Measurements from ENCODE around the gene PNPLA7. TPM values are rescaled to one million over a fixed set of nuclear protein-coding genes. Genes with fewer than 3 reads are reported as not detected.

PNPLA7 gene
- total RNA-seq, 1 experiment from 2014 or later: 1.8 TPM

- H3K27me3 ChIP-seq (ENCODE audit: insufficient read depth, low read length): no peaks in the 10 kb centered on the region
- no peaks in the 10 kb centered on the region for H3K9me2 ChIP-seq (ENCODE audit: insufficient read depth)
- no peaks in the 10 kb centered on the region for H3K9me3 ChIP-seq (ENCODE audit: control insufficient read depth in 1 of 2, insufficient read depth in 1 of 2, low read depth in 1 of 2, low read length in 2 of 2)
- H3K79me2 ChIP-seq (ENCODE audit: insufficient read depth, low read length): peaks cover 74% of the 10 kb centered on the region
- BruUV-seq (replicated peaks): no TSS peak
- DNase-seq (ENCODE audit: low read depth, low spot score) (no peak), ATAC-seq (no peak)
- no peak overlapping the region for H2AFZ ChIP-seq (ENCODE audit: low read depth, low read length, poor library complexity, severe bottlenecking)
- H3K27ac ChIP-seq (ENCODE audit: low read depth, low read length): no peak overlapping the region
- peaks cover 6 to 13% of the 10 kb centered on the region in 2 experiments; a peak in 3 of 4 replicates for H3K4me1 ChIP-seq (ENCODE audit: control insufficient read depth in 1 of 2, insufficient read depth in 2 of 2, low read length in 2 of 2)
- H3K36me3 ChIP-seq (ENCODE audit: control insufficient read depth in 1 of 2, insufficient read depth in 2 of 2, low read length in 2 of 2): peaks cover 19 to 45% of the 10 kb centered on the region in 2 experiments
- H4K20me1 ChIP-seq (ENCODE audit: insufficient read depth): no peaks in the 10 kb centered on the region
- no peak for TF ChIP-seq RAD21 (IDR thresholded peaks at IDR 0.05; ENCODE audit: low read depth)
- no peak for TF ChIP-seq ELF1 (IDR thresholded peaks at IDR 0.05; ENCODE audit: borderline replicate concordance, low read depth)
- no peak for TF ChIP-seq CTCF (IDR thresholded peaks at IDR 0.05 in 2 of 3, conservative IDR thresholded peaks at IDR 0.05 in 1 of 3; ENCODE audit: borderline replicate concordance in 1 of 3, insufficient read depth in 1 of 3, low read depth in 2 of 3, low read length in 2 of 3)
- ChIA-PET RAD21 (ENCODE audit: low non-redundant PET in 1 of 2, low total read pairs in 2 of 2, uncharacterized antibody in 2 of 2, unreplicated experiment in 2 of 2) (no interaction called here), POLR2A (interaction anchor here (0.6 kb wide), 1 partner anchor 158 kb away, joined by 3 read pairs; no protein-coding TSS in a partner anchor), CTCF (no interaction called here)
- no peak overlapping the region for H3K4me3 ChIP-seq (replicated peaks in 1 of 2; ENCODE audit: low read depth in 1 of 2, low read length in 2 of 2)
- intact Hi-C loops (cut with micrococcal nuclease): no loop called here
- no peak overlapping the region for H3K9ac ChIP-seq (ENCODE audit: low read length)
- no peak overlapping the region for H3K4me2 ChIP-seq (ENCODE audit: low read length)
Measured at GRCh38 chr9:137574192-137574591, 24.0 kb upstream of the PNPLA7 start.

GRCh38 chr9:137570566-137570965, 20.4 kb upstream of the PNPLA7 start:
- TF ChIP-seq YY1 (IDR thresholded peaks at IDR 0.05; ENCODE audit: extremely low read depth, insufficient replicate concordance, low read depth, low read length) (no peak), ELF1 (IDR thresholded peaks at IDR 0.05; ENCODE audit: borderline replicate concordance, low read depth) (no peak)
- no peaks in the 10 kb centered on the region for H4K20me1 ChIP-seq (ENCODE audit: insufficient read depth)
- H3K79me2 ChIP-seq (ENCODE audit: insufficient read depth, low read length): peaks cover 43% of the 10 kb centered on the region
- no peak overlapping the region for H3K4me3 ChIP-seq (replicated peaks in 1 of 2; ENCODE audit: low read depth in 1 of 2, low read length in 2 of 2)
- BruUV-seq (replicated peaks): no TSS peak
- no peaks in the 10 kb centered on the region for H3K9me3 ChIP-seq (ENCODE audit: control insufficient read depth in 1 of 2, insufficient read depth in 1 of 2, low read depth in 1 of 2, low read length in 2 of 2)
- intact Hi-C loops (cut with micrococcal nuclease): no loop called here
- no peaks in the 10 kb centered on the region for H3K4me1 ChIP-seq (ENCODE audit: control insufficient read depth in 1 of 2, insufficient read depth in 2 of 2, low read length in 2 of 2)
- H3K27me3 ChIP-seq (ENCODE audit: insufficient read depth, low read length): no peaks in the 10 kb centered on the region
- ChIA-PET CTCF (no interaction called here), RAD21 (ENCODE audit: low non-redundant PET in 1 of 2, low total read pairs in 2 of 2, uncharacterized antibody in 2 of 2, unreplicated experiment in 2 of 2) (no interaction called here), POLR2A (no interaction called here)
- no peak overlapping the region for H3K27ac ChIP-seq (ENCODE audit: low read depth, low read length)
- DNase-seq (ENCODE audit: low read depth, low spot score) (no peak), ATAC-seq (no peak)
- no peaks in the 10 kb centered on the region for H3K9me2 ChIP-seq (ENCODE audit: insufficient read depth)
- no peak overlapping the region for H3K4me2 ChIP-seq (ENCODE audit: low read length)
- H3K36me3 ChIP-seq (ENCODE audit: control insufficient read depth in 1 of 2, insufficient read depth in 2 of 2, low read length in 2 of 2): peaks cover 19 to 38% of the 10 kb centered on the region in 2 experiments
- H2AFZ ChIP-seq (ENCODE audit: low read depth, low read length, poor library complexity, severe bottlenecking): no peak overlapping the region
- H3K9ac ChIP-seq (ENCODE audit: low read length): no peak overlapping the region
